ENCODE results near the gene RIT1. TPM values are rescaled to one million over a fixed set of nuclear protein-coding genes. Genes with fewer than 3 reads are reported as not detected.

RIT1 gene
- total RNA-seq, 4 donors from 2014 or later = 13.6 to 31.1 (median 17.4) TPM

DNA sequence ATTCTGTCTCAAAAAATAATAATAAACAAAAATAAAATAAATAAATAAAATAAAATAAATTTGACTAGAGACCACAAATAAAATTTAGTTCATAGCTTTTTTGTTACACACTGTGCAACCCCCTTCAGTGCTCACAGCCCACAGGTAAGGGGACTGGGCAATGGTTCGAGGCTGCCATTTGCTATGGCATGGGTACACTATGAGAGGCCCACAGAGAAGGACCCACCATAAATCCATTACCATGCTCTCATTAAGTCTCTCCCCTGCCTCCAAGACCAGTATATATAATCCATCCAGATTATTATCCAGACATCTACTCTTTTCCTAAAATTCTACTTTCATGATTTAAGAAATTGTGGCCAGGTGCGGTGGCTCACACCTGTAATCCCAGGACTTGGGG is 8.7 kb upstream of the RIT1 start:
- Histone ChIP-seq H3K4me1 (no peaks in the 10 kb centered on the region), H3K27me3 (no peaks in the 10 kb centered on the region), H3K36me3 (peaks cover 0 to 100% (median 10%) of the 10 kb centered on the region in 3 donors), H3K27ac (no peak overlapping the region), H3K9me3 (no peaks in the 10 kb centered on the region), H3K4me3 (no peak overlapping the region)
- TF ChIP-seq POLR2A (IDR thresholded peaks at IDR 0.05) (no peak), CTCF (IDR thresholded peaks at IDR 0.05) (no peak)
- no peak for DNase-seq

DNA sequence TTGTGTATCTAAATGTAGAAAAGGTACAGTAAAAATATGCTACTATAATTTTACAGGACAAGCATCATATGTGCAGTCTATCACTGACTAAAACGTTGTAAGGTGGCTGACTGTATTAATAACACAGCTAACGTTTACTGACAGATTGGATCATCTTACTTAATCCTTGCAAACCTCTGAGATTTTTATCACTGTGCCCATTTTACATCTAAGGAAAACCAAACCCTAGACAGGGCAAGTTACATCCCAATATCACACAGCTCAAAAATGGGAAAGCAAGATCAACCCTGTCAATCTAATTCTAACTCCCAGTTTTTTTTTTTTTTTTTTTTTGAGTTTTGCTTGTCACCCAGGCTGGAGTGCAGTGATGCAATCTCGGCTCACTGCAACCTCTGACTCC is 7.5 kb upstream of the RIT1 start:
- TF ChIP-seq POLR2A (IDR thresholded peaks at IDR 0.05) (no peak), CTCF (IDR thresholded peaks at IDR 0.05) (no peak)
- DNase-seq = no peak
- H3K27ac ChIP-seq = no peak overlapping the region
- H3K4me3 ChIP-seq = no peak overlapping the region
- no peaks in the 10 kb centered on the region for H3K4me1 ChIP-seq
- no peaks in the 10 kb centered on the region for H3K27me3 ChIP-seq
- no peaks in the 10 kb centered on the region for H3K9me3 ChIP-seq
- peaks cover 0 to 100% (median 10%) of the 10 kb centered on the region in 3 donors for H3K36me3 ChIP-seq

DNA sequence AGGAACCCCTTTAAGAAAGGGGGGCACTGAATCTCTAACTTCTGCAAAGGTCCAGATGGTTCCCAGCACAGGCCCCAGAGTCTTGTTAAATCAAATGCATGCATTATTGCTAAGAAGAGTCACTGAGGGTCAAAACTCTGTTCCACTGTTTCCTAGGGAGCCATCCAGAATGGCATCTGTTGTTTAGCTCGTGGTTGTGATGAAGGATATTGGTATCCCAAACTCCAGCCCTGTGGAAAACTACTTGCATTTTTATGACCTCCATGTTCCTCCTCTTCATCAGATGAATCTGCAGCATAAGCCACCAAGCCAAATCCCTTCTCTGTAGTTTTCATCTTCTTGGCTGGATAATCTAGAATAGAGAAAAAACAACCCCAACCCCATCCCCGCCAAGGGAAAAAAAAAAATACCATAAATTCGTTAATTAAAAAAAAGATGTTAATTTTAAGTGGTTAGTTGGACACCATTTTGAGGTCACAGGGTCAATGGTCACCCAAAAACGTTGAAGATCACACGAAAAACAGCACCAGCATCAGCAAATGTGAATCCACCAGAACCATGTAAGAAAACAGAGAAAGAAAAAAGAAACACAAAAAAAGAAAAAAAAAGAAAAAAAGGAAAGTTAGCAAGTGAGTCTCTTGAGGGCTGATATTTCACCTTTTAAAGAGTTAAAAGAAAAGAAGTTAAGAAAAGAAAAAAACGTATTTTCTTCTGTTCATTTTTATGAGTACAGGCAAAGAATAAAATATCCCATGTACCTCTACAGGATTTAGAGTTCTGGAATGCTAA is 3.0 kb upstream of the RIT1 start:
- Histone ChIP-seq H3K4me1 (peaks cover 0 to 14% (median 0%) of the 10 kb centered on the region in 4 donors), H3K4me3 (no peak overlapping the region), H3K36me3 (peaks cover 0 to 75% (median 0%) of the 10 kb centered on the region in 3 donors), H3K27me3 (no peaks in the 10 kb centered on the region), H3K27ac (no peak overlapping the region), H3K9me3 (no peaks in the 10 kb centered on the region)
- DNase-seq = no peak
- TF ChIP-seq POLR2A (IDR thresholded peaks at IDR 0.05) (no peak), CTCF (IDR thresholded peaks at IDR 0.05) (no peak)

- Histone ChIP-seq H3K4me3 (no peak overlapping the region), H3K27ac (peak overlapping the region; percentile 90 to 93 (median 92)), H3K9me3 (no peaks in the 10 kb centered on the region), H3K27me3 (no peaks in the 10 kb centered on the region), H3K4me1 (peaks cover 0 to 14% (median 0%) of the 10 kb centered on the region in 4 donors), H3K36me3 (peaks cover 0 to 74% (median 0%) of the 10 kb centered on the region in 3 donors)
- no peak for DNase-seq
- TF ChIP-seq CTCF (IDR thresholded peaks at IDR 0.05) = no peak
- TF ChIP-seq POLR2A (IDR thresholded peaks at IDR 0.05) = no peak
These were observed 947 bp upstream of the RIT1 start for GRCh38 chr1:155912056-155912536.

DNA sequence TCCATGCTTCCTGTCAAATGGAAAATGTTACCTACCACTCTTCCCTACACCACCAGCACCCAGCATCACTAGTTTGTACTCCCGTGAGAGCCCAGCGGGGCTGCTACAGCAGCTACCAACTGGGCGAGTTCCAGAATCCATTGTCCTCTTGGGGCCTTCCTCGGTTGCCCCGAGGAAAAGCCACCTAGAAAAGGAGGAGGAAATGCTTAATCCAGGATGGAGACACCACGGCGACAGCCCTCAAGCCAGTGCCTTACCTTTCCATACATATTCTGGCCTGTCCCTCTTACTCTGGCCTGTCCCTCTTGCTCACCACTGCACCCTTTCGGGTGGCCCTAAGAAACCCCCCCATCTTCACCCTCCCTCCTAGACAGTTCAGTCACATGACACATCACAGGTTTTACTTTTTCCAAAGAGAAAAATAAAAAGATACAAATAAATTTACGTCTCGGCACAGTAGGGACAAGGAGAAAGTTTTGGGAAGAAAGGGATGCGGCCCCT is 478 bp downstream of the RIT1 start:
- H3K4me3 ChIP-seq = peak overlapping the region; percentile 70 to 82 (median 76)
- no peaks in the 10 kb centered on the region for H3K27me3 ChIP-seq
- peak in 2 of 3 donors; percentile 51 to 60 for DNase-seq
- peak overlapping the region; percentile 90 to 93 (median 92) for H3K27ac ChIP-seq
- TF ChIP-seq POLR2A (IDR thresholded peaks at IDR 0.05) (no peak), CTCF (IDR thresholded peaks at IDR 0.05) (no peak)
- no peaks in the 10 kb centered on the region for H3K9me3 ChIP-seq
- H3K36me3 ChIP-seq = peaks cover 0 to 74% (median 0%) of the 10 kb centered on the region in 3 donors
- peaks cover 0 to 14% (median 0%) of the 10 kb centered on the region in 4 donors for H3K4me1 ChIP-seq

Measured in Peyer's patch (tissue), 4 donors.